Measurements from ENCODE around the gene CKAP2L.

Gene CKAP2L

DNA sequence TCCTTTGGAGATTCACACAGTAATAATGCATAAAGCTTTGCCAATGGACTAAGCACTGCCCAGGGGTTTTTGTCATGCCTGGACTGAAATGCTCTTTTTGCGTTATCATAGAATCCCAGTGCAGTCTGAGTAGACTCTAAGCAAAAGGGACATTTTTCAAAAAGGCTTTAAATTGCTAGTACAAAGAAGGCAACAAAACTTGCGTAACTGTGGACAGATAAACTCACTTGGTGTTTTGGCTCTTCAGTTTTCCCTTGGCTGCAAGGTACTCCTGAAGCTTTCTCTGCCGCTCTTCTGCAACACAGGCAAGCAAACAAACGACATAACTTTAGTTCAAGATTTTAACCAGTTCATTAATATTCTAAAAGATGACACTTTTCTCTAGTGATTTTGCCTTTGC lies 2.1 kb downstream of the CKAP2L start:
- no peak for TF ChIP-seq CTCF (IDR thresholded peaks at IDR 0.05; ENCODE audit: borderline replicate concordance, insufficient read depth, low read depth, low read length)
- H3K4me3 ChIP-seq (ENCODE audit: low read depth, low read length), result no peak overlapping the region

DNA sequence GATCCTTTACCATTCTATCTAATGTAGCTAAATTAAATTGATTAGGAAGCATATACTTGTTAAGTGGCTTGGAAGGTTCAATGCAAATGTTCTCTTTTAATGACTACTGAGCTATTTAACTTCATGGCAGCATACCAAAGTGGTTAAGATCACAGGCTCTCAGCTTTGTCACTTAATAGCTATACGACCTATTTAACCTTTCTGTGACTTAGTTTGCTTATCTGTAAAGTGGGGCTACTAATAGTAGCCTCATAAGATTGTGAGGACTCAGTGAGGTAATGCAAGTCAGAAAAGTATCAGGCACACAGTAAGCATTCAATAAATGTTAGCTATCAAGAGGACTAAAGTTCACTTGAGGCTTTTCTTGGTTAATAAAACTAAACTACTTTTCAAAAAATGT lies 4.3 kb downstream of the CKAP2L start:
- no peak overlapping the region for H3K4me3 ChIP-seq (ENCODE audit: low read depth, low read length)
- TF ChIP-seq CTCF (IDR thresholded peaks at IDR 0.05; ENCODE audit: borderline replicate concordance, insufficient read depth, low read depth, low read length), result no peak

GRCh38 chr2:112758711-112759110 lies 5.7 kb downstream of the CKAP2L start:
- no peak for TF ChIP-seq CTCF (IDR thresholded peaks at IDR 0.05; ENCODE audit: borderline replicate concordance, insufficient read depth, low read depth, low read length)
- H3K4me3 ChIP-seq (ENCODE audit: low read depth, low read length), result no peak overlapping the region

GRCh38 chr2:112757265-112757664 lies 7.1 kb downstream of the CKAP2L start:
- H3K4me3 ChIP-seq (ENCODE audit: low read depth, low read length), result no peak overlapping the region
- TF ChIP-seq CTCF (IDR thresholded peaks at IDR 0.05; ENCODE audit: borderline replicate concordance, insufficient read depth, low read depth, low read length), result no peak

DNA sequence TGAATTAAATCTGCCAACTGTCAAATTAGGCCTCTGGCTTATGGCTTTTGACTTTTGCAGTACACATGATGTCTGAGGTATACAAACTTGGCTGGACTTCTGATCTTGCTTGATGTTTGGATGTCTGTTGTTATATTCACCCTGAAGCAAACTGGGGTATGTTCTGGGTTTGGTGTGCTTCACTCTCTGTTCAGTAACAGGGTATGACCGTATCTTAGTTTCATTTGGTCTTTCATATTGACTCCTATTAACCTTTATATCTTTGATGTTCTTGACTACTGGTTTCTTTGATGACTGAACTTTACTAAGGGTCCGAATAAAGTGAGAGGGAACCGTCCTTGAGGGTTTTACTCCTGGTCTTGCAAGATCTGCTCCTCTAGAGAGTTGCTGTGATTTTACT lies 8.2 kb downstream of the CKAP2L start:
- H3K4me3 ChIP-seq (ENCODE audit: low read depth, low read length), result no peak overlapping the region
- no peak for TF ChIP-seq CTCF (IDR thresholded peaks at IDR 0.05; ENCODE audit: borderline replicate concordance, insufficient read depth, low read depth, low read length)

GRCh38 chr2:112755444-112755843 lies 9.0 kb downstream of the CKAP2L start:
- no peak overlapping the region for H3K4me3 ChIP-seq (ENCODE audit: low read depth, low read length)
- TF ChIP-seq CTCF (IDR thresholded peaks at IDR 0.05; ENCODE audit: borderline replicate concordance, insufficient read depth, low read depth, low read length), result no peak

- TF ChIP-seq CTCF (IDR thresholded peaks at IDR 0.05; ENCODE audit: borderline replicate concordance, insufficient read depth, low read depth, low read length), result no peak
- H3K4me3 ChIP-seq (ENCODE audit: low read depth, low read length), result no peak overlapping the region
These were observed 9.8 kb downstream of the CKAP2L start for GRCh38 chr2:112754564-112754963.
